Measurements from ENCODE around the gene SLC9B2.

Gene SLC9B2, protein sequence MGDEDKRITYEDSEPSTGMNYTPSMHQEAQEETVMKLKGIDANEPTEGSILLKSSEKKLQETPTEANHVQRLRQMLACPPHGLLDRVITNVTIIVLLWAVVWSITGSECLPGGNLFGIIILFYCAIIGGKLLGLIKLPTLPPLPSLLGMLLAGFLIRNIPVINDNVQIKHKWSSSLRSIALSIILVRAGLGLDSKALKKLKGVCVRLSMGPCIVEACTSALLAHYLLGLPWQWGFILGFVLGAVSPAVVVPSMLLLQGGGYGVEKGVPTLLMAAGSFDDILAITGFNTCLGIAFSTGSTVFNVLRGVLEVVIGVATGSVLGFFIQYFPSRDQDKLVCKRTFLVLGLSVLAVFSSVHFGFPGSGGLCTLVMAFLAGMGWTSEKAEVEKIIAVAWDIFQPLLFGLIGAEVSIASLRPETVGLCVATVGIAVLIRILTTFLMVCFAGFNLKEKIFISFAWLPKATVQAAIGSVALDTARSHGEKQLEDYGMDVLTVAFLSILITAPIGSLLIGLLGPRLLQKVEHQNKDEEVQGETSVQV

GRCh38 chr4:103076747-103077347 lies at the start of gene SLC9B2:
TSS of gene SLC9B2 (minus strand) at chr4:103076761. CDS start at chr4:103067550, 9,211 bp downstream.
- no peak for DNase-seq

GRCh38 chr4:103126126-103126525 lies 49.6 kb upstream of the SLC9B2 start:
- no peak for DNase-seq

DNA sequence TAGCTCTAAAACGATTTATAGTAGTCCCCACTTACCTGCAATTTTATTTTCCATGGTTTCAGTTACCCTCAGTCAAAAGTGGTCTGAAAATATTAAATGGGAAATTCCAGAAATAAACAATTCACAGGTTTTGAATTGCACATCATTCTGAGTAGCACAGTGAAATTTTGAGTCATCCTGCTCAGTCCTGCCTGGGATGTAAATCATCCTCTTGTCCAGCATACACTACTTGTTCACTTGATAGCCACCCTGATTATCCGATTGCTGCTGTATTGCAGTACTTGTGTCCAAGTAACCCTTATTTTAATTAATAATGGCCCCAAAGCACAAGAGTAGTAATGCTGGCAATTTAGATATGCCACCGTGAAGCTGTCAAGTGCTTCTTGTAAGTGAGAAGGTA lies 46.6 kb upstream of the SLC9B2 start:
- DNase-seq: no peak

GRCh38 chr4:103118166-103118565 lies 41.6 kb upstream of the SLC9B2 start:
- no peak for DNase-seq

DNA sequence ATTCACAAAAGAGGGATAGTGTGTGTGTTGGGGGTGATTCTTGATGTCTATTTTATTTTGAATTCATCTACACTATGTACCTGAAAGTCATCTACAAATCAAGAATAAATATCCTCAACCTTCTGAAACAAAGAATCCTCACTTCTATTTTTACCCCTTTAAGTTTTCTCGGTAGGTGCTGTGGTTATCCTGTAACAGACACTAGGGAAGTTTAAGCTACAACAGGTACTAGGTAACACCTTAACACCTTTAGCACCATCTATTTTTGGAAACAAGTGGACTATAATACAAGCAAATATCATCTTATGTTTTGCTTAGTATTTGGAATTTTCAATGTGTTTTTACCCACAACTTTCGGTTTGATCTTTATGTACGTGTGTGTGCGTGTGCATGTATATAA lies 35.0 kb upstream of the SLC9B2 start:
- no peak for DNase-seq

DNA sequence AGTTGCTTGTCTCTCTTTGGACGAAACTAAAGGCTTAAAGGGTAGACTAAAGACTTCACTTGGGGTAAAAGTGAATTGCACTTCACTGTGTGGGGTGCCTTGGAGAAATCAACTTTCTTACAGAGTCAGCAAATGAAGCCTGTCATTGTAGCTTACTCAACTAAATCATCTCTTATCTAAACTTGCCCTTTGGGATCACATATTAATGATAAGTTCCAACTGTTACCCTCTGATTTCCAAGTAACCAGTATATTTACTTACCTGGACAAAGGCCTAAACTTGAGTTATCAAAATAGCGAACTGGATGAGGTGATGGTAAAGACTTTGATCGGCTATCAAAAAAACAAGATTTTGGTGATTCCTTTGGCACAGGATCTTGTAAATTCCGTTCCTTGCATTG lies 32.0 kb upstream of the SLC9B2 start:
- DNase-seq: no peak

- DNase-seq: no peak
Observed at GRCh38 chr4:103105558-103106356, 29.2 kb upstream of the SLC9B2 start.

- no peak for DNase-seq
Observed at GRCh38 chr4:103104886-103105285, 28.3 kb upstream of the SLC9B2 start.

GRCh38 chr4:103100691-103101090 lies 24.1 kb upstream of the SLC9B2 start:
- no peak for DNase-seq

GRCh38 chr4:103099691-103100392 lies 23.3 kb upstream of the SLC9B2 start, which contains the start of gene BDH2:
TSS of gene BDH2 (minus strand) at chr4:103099834. CDS start at chr4:103096254, 3,580 bp downstream.
- peak; percentile 86 for DNase-seq

- no peak for DNase-seq
Observed at GRCh38 chr4:103098756-103099440, 22.3 kb upstream of the SLC9B2 start.

GRCh38 chr4:103098341-103098740 lies 21.8 kb upstream of the SLC9B2 start:
- DNase-seq: no peak

DNA sequence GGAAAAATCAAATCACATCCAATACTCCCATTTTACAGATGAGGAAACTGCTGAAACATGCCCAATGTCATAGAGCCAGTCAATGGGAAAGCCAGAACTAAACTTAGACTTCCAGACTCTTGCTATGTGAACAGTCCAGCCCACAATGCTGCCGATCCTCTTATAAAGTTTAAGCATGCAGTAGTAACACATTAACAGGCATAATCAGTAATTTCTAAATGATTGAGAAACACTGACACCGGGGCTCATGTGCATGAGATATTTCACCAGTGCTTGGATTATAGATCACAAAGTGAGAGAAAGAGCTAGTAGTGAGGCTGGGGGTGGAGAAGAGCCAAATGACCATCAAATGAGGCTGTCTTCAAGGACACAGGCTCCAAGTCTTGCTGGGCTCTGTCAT lies 20.6 kb upstream of the SLC9B2 start:
- DNase-seq: no peak

DNA sequence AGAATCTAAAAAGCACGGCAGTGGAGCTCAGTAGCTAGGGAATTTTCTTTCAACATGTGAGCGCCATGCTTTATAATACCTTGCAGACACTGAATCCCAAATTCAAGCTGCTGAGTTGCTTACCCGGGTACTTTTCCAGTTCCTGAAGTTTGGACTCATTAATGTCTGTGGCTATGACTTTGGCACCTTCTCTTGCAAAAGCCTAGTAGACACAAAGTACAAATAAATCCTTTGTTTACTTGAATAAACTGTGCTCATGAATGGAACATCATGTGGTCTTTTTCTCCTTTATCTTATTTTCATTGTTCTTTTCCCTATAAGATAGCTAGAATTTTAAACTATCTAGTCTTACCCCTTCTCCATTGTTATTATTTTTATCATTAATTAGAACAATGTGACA lies 18.5 kb upstream of the SLC9B2 start:
- no peak for DNase-seq

GRCh38 chr4:103092245-103092644 lies 15.7 kb upstream of the SLC9B2 start:
- no peak for DNase-seq

GRCh38 chr4:103091601-103092223 lies 15.2 kb upstream of the SLC9B2 start:
- peak; percentile 55 for DNase-seq

- DNase-seq: no peak
Observed at GRCh38 chr4:103089481-103089880, 12.9 kb upstream of the SLC9B2 start.

- DNase-seq: no peak
Observed at GRCh38 chr4:103086551-103086950, 10.0 kb upstream of the SLC9B2 start.

DNA sequence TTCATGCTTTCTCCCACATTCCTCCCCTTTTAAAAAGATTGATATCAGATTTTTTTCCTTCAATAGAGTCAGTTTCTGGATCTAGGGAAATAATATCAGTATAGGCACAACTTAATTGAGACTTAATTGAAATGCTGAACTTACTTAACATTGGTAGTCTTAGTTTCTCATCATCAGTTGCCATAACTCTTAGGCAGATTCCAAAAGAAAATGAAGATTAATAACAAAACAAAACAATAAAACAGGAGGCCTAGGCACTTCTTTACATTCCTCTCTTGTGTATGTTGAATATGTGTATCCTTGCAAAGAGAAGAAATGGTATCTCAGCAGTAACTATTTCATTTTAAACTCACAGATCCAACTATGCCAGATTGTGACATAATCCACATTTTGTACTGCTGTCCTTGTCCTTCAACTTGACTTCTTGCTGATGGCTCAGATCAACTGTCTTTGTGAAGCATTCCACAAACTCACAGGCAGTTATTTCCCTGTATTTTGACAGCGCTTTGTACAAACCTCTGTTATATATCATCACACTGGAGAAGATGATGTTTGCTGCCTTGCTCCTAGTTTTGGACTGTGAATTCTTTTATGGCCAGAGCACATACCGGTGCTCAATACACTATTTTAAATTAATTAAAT lies 9.1 kb upstream of the SLC9B2 start:
- no peak for DNase-seq

- DNase-seq: no peak
Observed at GRCh38 chr4:103079621-103080020, 3.1 kb upstream of the SLC9B2 start.
